Body of pancreas (tissue), 4 donors: ENCODE measurements around the gene XIST.

Source experiments
- POLR2A ChIP-seq, 3 donors: fragments of 450-650 bp; IDR thresholded peaks; one replicate each; pipeline ENCODE4 v1.6.1; 2016; ENCODE audit warnings: antibody characterized with exemption in 3 of 3, mild to moderate bottlenecking in 2 of 3
- TF ChIP-seq, protein P1 (sequence below), 7 experiments: fragments of 450-650 bp in 4 of 7; fragments of 200-600 bp in 3 of 7; sonication (generic) in 3 of 7; IDR thresholded peaks; one replicate each; pipeline ENCODE4 v1.5.1; 2016 to 2019; ENCODE audit warnings: antibody characterized with exemption in 7 of 7

DNA sequence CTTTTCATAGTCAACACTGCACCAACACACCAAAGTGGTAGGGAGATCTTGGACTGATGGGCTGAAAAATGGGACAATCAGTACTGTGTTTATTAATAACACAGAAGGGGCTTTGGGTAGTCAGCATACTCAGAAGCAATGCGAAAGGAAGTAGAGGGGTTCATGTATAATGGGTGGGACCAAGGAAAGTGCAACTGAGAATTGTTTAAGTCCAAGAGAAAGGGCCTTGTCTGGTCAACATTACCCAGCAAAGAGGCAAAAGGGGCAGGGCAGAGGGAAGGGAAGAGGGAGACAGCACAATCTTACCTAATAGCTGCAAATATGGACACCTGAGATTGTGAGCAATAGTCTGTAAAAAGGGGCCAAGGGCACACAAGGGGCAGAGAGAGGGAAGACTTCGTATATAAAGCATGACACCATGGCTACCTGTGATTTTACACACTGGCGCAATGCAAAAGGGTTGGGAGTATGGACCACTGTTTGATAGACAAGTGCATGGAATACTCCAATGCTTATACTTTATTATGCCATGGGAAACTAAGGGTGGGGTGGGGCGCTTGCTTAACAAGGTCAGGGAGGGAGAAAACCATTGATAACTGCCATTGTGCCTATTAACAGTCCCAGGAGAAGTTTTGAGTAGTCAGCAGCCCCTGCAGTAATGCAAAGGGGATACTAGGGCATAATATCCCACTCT, 9.8 kb downstream of the XIST start:
- TF ChIP-seq POLR2A (IDR thresholded peaks at IDR 0.05), result no peak
- TF ChIP-seq, protein P1, sequence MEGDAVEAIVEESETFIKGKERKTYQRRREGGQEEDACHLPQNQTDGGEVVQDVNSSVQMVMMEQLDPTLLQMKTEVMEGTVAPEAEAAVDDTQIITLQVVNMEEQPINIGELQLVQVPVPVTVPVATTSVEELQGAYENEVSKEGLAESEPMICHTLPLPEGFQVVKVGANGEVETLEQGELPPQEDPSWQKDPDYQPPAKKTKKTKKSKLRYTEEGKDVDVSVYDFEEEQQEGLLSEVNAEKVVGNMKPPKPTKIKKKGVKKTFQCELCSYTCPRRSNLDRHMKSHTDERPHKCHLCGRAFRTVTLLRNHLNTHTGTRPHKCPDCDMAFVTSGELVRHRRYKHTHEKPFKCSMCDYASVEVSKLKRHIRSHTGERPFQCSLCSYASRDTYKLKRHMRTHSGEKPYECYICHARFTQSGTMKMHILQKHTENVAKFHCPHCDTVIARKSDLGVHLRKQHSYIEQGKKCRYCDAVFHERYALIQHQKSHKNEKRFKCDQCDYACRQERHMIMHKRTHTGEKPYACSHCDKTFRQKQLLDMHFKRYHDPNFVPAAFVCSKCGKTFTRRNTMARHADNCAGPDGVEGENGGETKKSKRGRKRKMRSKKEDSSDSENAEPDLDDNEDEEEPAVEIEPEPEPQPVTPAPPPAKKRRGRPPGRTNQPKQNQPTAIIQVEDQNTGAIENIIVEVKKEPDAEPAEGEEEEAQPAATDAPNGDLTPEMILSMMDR (IDR thresholded peaks at IDR 0.05), result no peak
